ENCODE results near the gene NCEH1. TPM values are rescaled to one million over a fixed set of nuclear protein-coding genes. Genes with fewer than 3 reads are reported as not detected.

NCEH1 gene
- total and polyA plus RNA-seq, 2 of the 13 experiments (the other 11 are each of a cell fraction or from before 2014, with no cell fraction given) = 12.9 to 21.4 TPM

DNA sequence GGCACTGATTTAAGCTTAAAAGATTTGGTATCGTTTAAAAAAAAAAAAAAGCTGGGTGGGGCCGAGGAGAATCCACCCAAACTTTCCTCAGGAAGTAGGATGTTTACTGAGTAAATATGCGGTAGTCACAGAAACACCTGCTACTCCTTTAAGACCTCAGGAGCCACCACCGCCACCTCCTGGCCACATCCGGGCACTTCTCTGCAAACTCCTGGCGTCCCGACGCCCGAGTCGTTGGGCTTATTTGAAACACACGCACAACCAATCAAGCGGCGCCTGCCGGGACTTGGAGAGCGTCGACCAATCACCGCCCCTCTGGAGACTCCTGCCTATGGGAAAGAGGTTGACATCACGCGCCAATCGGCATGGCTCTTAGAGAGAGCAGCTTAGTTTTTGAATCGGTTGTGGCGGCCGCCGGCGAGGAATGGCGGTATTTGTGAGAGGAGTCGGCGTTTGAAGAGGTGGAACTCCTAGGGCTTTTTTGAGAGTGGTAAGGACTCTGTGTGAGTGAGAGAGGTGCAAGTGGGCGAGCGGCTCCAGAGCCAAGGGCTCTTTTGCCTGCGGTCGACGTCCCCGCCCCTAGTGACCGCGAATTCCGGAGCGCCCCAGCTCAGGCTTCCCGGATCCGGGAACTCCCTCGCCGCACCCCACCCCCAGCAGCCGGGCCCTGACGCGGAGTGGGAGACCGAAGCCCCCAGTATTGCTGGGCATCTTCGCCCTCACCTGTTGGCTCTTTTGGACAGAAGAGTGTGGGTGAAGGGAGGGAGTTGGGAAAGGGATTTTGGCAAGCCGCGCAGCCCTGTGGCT lies 39.7 kb upstream of the NCEH1 start, which contains the start of gene ECT2 (continued):
- TF ChIP-seq TAF1 (CRISPR knock-in tag; IDR thresholded peaks at IDR 0.05) (peak; percentile 68), ZNF564 (CRISPR knock-in tag; IDR thresholded peaks at IDR 0.05) (peak; percentile 43; the same call in 1 of the 2 replicates), NFIB (CRISPR knock-in tag; IDR thresholded peaks at IDR 0.05; ENCODE audit: borderline replicate concordance) (no peak), ZNF530 (CRISPR knock-in tag; IDR thresholded peaks at IDR 0.05; ENCODE audit: low read depth) (no peak), HNRNPLL (IDR thresholded peaks at IDR 0.05; ENCODE audit: low read depth, low read length, poor library complexity, severe bottlenecking) (peak; percentile 59), TBL1XR1 (IDR thresholded peaks at IDR 0.05; ENCODE audit: borderline replicate concordance, low read length, partially characterized antibody) (no peak), ZSCAN29 (CRISPR knock-in tag; conservative IDR thresholded peaks at IDR 0.05) (no peak)
- TF ChIP-seq, protein P1, sequence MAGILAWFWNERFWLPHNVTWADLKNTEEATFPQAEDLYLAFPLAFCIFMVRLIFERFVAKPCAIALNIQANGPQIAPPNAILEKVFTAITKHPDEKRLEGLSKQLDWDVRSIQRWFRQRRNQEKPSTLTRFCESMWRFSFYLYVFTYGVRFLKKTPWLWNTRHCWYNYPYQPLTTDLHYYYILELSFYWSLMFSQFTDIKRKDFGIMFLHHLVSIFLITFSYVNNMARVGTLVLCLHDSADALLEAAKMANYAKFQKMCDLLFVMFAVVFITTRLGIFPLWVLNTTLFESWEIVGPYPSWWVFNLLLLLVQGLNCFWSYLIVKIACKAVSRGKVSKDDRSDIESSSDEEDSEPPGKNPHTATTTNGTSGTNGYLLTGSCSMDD (CRISPR knock-in tag; IDR thresholded peaks at IDR 0.05) = no peak
- TF ChIP-seq, protein P2, sequence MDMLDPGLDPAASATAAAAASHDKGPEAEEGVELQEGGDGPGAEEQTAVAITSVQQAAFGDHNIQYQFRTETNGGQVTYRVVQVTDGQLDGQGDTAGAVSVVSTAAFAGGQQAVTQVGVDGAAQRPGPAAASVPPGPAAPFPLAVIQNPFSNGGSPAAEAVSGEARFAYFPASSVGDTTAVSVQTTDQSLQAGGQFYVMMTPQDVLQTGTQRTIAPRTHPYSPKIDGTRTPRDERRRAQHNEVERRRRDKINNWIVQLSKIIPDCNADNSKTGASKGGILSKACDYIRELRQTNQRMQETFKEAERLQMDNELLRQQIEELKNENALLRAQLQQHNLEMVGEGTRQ (IDR thresholded peaks at IDR 0.05; ENCODE audit: low read depth, low read length) = no peak
- TF ChIP-seq, protein P2 (CRISPR knock-in tag; IDR thresholded peaks at IDR 0.05; ENCODE audit: borderline replicate concordance) = no peak
- TF ChIP-seq, protein P3, sequence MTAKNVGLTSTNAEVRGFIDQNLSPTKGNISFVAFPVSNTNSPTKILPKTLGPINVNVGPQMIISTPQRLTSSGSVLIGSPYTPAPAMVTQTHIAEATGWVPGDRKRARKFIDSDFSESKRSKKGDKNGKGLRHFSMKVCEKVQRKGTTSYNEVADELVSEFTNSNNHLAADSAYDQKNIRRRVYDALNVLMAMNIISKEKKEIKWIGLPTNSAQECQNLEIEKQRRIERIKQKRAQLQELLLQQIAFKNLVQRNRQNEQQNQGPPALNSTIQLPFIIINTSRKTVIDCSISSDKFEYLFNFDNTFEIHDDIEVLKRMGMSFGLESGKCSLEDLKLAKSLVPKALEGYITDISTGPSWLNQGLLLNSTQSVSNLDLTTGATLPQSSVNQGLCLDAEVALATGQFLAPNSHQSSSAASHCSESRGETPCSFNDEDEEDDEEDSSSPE (CRISPR knock-in tag; IDR thresholded peaks at IDR 0.05) = peak; percentile 95
- TF ChIP-seq, protein P4, sequence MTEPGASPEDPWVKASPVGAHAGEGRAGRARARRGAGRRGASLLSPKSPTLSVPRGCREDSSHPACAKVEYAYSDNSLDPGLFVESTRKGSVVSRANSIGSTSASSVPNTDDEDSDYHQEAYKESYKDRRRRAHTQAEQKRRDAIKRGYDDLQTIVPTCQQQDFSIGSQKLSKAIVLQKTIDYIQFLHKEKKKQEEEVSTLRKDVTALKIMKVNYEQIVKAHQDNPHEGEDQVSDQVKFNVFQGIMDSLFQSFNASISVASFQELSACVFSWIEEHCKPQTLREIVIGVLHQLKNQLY (CRISPR knock-in tag; IDR thresholded peaks at IDR 0.05) = no peak
- TF ChIP-seq, protein P5, sequence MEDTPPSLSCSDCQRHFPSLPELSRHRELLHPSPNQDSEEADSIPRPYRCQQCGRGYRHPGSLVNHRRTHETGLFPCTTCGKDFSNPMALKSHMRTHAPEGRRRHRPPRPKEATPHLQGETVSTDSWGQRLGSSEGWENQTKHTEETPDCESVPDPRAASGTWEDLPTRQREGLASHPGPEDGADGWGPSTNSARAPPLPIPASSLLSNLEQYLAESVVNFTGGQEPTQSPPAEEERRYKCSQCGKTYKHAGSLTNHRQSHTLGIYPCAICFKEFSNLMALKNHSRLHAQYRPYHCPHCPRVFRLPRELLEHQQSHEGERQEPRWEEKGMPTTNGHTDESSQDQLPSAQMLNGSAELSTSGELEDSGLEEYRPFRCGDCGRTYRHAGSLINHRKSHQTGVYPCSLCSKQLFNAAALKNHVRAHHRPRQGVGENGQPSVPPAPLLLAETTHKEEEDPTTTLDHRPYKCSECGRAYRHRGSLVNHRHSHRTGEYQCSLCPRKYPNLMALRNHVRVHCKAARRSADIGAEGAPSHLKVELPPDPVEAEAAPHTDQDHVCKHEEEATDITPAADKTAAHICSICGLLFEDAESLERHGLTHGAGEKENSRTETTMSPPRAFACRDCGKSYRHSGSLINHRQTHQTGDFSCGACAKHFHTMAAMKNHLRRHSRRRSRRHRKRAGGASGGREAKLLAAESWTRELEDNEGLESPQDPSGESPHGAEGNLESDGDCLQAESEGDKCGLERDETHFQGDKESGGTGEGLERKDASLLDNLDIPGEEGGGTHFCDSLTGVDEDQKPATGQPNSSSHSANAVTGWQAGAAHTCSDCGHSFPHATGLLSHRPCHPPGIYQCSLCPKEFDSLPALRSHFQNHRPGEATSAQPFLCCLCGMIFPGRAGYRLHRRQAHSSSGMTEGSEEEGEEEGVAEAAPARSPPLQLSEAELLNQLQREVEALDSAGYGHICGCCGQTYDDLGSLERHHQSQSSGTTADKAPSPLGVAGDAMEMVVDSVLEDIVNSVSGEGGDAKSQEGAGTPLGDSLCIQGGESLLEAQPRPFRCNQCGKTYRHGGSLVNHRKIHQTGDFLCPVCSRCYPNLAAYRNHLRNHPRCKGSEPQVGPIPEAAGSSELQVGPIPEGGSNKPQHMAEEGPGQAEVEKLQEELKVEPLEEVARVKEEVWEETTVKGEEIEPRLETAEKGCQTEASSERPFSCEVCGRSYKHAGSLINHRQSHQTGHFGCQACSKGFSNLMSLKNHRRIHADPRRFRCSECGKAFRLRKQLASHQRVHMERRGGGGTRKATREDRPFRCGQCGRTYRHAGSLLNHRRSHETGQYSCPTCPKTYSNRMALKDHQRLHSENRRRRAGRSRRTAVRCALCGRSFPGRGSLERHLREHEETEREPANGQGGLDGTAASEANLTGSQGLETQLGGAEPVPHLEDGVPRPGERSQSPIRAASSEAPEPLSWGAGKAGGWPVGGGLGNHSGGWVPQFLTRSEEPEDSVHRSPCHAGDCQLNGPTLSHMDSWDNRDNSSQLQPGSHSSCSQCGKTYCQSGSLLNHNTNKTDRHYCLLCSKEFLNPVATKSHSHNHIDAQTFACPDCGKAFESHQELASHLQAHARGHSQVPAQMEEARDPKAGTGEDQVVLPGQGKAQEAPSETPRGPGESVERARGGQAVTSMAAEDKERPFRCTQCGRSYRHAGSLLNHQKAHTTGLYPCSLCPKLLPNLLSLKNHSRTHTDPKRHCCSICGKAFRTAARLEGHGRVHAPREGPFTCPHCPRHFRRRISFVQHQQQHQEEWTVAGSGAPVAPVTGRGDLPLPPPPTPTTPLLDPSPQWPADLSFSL (CRISPR knock-in tag; IDR thresholded peaks at IDR 0.05) = no peak
- TF ChIP-seq, protein P6, sequence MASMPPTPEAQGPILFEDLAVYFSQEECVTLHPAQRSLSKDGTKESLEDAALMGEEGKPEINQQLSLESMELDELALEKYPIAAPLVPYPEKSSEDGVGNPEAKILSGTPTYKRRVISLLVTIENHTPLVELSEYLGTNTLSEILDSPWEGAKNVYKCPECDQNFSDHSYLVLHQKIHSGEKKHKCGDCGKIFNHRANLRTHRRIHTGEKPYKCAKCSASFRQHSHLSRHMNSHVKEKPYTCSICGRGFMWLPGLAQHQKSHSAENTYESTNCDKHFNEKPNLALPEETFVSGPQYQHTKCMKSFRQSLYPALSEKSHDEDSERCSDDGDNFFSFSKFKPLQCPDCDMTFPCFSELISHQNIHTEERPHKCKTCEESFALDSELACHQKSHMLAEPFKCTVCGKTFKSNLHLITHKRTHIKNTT (CRISPR knock-in tag; IDR thresholded peaks at IDR 0.05) = no peak
